Measurements from ENCODE around the gene CALN1.

DNA sequence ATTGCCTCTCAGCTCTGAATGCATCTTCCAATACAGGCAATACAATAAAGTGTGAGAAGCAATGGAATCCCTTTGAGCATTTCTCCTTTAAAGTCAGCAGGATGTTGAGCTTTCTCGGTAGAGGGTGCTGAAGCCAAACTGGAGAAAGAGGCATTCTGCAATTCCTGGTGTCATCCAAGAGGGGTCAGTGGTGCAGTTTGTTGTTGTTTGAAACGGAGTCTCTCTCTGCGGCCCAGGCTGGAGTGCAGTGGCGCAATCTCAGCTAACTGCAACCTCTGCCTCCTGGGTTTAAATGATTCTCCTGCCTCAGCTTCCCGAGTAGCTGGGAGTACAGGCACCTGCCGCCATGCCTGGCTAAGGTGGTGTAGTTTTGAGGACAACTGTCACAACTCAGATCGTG lies 486.5 kb downstream of the CALN1 start:
- TF ChIP-seq, protein P1, sequence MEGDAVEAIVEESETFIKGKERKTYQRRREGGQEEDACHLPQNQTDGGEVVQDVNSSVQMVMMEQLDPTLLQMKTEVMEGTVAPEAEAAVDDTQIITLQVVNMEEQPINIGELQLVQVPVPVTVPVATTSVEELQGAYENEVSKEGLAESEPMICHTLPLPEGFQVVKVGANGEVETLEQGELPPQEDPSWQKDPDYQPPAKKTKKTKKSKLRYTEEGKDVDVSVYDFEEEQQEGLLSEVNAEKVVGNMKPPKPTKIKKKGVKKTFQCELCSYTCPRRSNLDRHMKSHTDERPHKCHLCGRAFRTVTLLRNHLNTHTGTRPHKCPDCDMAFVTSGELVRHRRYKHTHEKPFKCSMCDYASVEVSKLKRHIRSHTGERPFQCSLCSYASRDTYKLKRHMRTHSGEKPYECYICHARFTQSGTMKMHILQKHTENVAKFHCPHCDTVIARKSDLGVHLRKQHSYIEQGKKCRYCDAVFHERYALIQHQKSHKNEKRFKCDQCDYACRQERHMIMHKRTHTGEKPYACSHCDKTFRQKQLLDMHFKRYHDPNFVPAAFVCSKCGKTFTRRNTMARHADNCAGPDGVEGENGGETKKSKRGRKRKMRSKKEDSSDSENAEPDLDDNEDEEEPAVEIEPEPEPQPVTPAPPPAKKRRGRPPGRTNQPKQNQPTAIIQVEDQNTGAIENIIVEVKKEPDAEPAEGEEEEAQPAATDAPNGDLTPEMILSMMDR (IDR thresholded peaks at IDR 0.05) = no peak
- TF ChIP-seq POLR2A (IDR thresholded peaks at IDR 0.05) (no peak), EP300 (IDR thresholded peaks at IDR 0.05) (no peak), POLR2AphosphoS5 (IDR thresholded peaks at IDR 0.05) (no peak)
